Activated naive CD4-positive, alpha-beta T cell treated with anti-CD3 and anti-CD28 coated beads, Interleukin-2, amount 10 ng/mL, durations not matched to agents 7 days and 5 days (primary cell): ENCODE data around the gene BAG3.

ENCODE experiments used
- CTCF ChIA-PET: fragments of 350-600 bp; sonication (Branson Sonifier 250); formaldehyde crosslinking; loops from one replicate; lab custom pipeline; 2021; ENCODE audit warnings: antibody characterized with exemption; lab: Charles Lee
- DNase-seq: peaks from one replicate; pipeline ENCODE4 v3.0.0-alpha.2; 2020
- H3K27ac Mint-ChIP-seq: one replicate; pipeline ENCODE4 v1.8.0; 2021; ENCODE audit warnings: mild to moderate bottlenecking, moderate library complexity, mixed read lengths
- H3K27me3 Mint-ChIP-seq: one replicate; pipeline ENCODE4 v1.8.0; 2021; ENCODE audit warnings: mild to moderate bottlenecking, mixed read lengths
- H3K36me3 Mint-ChIP-seq: one replicate; pipeline ENCODE4 v1.8.0; 2021; ENCODE audit warnings: mixed read lengths
- H3K4me1 Mint-ChIP-seq: one replicate; pipeline ENCODE4 v1.8.0; 2021; ENCODE audit warnings: mixed read lengths
- H3K4me3 Mint-ChIP-seq: one replicate; pipeline ENCODE4 v1.8.0; 2021; ENCODE audit warnings: mild to moderate bottlenecking, moderate library complexity, mixed read lengths
- H3K9me3 Mint-ChIP-seq: one replicate; pipeline ENCODE4 v1.8.0; 2021; ENCODE audit warnings: mixed read lengths

BAG3 gene

DNA sequence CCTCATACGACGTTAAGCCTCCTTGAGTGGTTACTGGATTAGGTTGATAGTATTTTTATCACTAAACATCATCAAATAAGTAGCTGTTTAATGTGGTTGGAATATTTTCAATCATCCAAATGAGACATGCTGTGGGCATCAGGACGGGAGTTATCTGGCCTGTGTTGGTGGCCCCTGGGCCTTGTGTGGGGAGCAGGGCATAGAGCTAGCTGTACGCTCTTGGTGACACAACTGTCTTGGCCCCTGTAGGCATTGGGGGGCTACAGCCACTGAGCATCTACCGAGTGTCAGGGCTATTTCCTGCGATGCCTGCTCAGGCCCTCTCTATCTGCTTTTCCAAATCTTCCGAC is 28.3 kb downstream of the BAG3 start:
- no peaks in the 10 kb centered on the region for H3K9me3 Mint-ChIP-seq

DNA sequence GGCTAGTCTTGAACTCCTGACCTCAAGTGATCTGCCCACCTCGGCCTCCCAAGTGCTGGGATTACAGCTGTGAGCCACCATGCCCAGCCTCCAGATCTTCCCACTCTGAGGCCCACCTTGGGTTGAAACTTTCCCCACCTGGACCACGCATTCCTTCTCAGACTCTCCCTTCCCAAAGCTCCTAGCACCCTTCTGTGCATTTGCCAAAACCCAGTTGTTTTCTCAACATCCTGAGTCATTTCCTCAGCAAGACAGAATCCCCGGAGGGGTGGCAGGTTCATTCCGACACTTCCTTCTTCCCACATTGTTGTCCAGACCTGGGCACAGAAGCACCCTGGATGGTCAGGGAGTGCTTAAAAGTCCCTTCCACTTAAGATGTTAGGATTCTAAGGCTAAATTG is 28.9 kb downstream of the BAG3 start:
- Mint-ChIP-seq H3K27ac (no peak overlapping the region), H3K4me1 (peaks cover 5% of the 10 kb centered on the region)
- no peak for DNase-seq

More for the DNA sequence above, 28.3 kb downstream of the BAG3 start:
- peaks cover 5% of the 10 kb centered on the region for H3K4me1 Mint-ChIP-seq
- no peak overlapping the region for H3K27ac Mint-ChIP-seq
- DNase-seq, result no peak
- H3K27me3 Mint-ChIP-seq, result peaks cover 25% of the 10 kb centered on the region
- no peak overlapping the region for H3K4me3 Mint-ChIP-seq
- CTCF ChIA-PET, result no interaction called here
- H3K36me3 Mint-ChIP-seq, result peaks cover 16% of the 10 kb centered on the region

DNA sequence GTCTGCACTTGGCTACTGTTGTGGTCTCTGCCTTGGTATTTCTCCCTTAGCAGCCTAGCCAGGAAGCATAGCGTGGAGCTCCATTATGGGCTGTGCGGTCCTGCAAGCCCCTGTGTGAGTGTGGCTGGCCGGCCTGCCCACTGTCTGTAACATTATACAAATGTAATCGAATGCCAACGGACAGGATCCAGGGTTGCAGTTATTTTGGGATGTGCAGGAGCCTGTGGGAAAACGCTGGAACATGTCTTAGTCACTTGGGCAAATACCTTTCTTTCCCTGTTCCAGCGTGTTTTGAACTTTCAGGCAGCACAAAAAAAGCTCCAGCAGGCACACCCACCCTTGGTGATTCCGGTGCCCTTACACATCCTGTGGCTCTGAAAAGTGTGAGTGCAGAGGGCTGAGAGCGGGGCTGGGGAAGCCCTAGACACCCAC is 29.5 kb downstream of the BAG3 start:
- H3K4me1 Mint-ChIP-seq, result peaks cover 5% of the 10 kb centered on the region
- H3K9me3 Mint-ChIP-seq, result no peaks in the 10 kb centered on the region
- no peak overlapping the region for H3K4me3 Mint-ChIP-seq
- DNase-seq, result no peak
- H3K27ac Mint-ChIP-seq, result no peak overlapping the region
- H3K27me3 Mint-ChIP-seq, result peaks cover 25% of the 10 kb centered on the region
- CTCF ChIA-PET, result interaction anchor here (0.6 to 0.8 kb wide), 2 partner anchors 33 to 70 kb away, joined by 3 read pairs; no protein-coding TSS in a partner anchor
- H3K36me3 Mint-ChIP-seq, result peaks cover 15% of the 10 kb centered on the region

More for the DNA sequence above, 28.9 kb downstream of the BAG3 start:
- Mint-ChIP-seq H3K27me3 (peaks cover 25% of the 10 kb centered on the region), H3K4me3 (no peak overlapping the region), H3K9me3 (no peaks in the 10 kb centered on the region), H3K36me3 (peaks cover 15% of the 10 kb centered on the region)
- CTCF ChIA-PET, result interaction anchor here (0.8 kb wide), 1 partner anchor 70 kb away, joined by 3 read pairs; no protein-coding TSS in a partner anchor

DNA sequence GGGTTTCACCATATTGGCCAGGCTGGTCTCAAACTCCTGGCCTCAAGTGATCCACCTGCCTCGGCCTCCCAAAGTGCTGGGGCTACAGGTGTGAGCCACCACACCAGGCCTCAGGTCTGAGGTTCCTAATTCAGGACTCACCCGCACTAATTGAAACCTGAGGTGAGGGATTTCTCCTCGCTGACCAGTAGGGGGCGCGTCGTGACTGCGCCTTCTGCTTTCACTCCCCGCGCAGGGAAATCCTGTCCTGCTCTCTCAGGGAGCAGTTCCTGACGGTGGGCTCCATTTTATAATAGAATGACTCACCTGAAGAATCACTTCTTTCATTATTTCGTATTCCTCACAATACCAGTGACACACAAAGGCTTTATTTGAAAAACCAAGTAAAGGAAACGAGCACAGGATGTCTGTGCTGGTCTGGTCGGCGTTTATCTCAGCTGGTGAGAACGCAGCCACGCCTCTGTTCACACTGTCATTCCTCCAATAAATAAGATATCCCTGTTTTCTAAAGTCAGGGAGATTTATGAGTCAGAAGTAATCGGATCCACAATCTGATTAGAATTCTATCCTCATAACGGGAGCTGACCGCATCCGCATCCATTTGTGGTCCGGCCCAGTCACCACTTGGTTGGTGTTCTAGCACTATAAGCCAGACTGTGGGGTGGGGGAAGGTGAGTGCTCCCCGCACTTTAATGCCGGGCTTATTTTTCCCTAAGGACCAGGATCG is 35.4 kb downstream of the BAG3 start:
- no peaks in the 10 kb centered on the region for H3K9me3 Mint-ChIP-seq
- peaks cover 17% of the 10 kb centered on the region for H3K27me3 Mint-ChIP-seq
- peaks cover 17% of the 10 kb centered on the region for H3K4me1 Mint-ChIP-seq
- CTCF ChIA-PET, result interaction anchor here (0.7 to 7.8 kb wide), 36 partner anchors 8 to 1048 kb away, joined by 3 to 72 read pairs (median 4); partner anchors contain the start of genes INPP5F and MCMBP
- H3K4me3 Mint-ChIP-seq, result no peak overlapping the region
- H3K27ac Mint-ChIP-seq, result peak overlapping the region; percentile 63
- H3K36me3 Mint-ChIP-seq, result no peaks in the 10 kb centered on the region
- peak; percentile 81 for DNase-seq

DNA sequence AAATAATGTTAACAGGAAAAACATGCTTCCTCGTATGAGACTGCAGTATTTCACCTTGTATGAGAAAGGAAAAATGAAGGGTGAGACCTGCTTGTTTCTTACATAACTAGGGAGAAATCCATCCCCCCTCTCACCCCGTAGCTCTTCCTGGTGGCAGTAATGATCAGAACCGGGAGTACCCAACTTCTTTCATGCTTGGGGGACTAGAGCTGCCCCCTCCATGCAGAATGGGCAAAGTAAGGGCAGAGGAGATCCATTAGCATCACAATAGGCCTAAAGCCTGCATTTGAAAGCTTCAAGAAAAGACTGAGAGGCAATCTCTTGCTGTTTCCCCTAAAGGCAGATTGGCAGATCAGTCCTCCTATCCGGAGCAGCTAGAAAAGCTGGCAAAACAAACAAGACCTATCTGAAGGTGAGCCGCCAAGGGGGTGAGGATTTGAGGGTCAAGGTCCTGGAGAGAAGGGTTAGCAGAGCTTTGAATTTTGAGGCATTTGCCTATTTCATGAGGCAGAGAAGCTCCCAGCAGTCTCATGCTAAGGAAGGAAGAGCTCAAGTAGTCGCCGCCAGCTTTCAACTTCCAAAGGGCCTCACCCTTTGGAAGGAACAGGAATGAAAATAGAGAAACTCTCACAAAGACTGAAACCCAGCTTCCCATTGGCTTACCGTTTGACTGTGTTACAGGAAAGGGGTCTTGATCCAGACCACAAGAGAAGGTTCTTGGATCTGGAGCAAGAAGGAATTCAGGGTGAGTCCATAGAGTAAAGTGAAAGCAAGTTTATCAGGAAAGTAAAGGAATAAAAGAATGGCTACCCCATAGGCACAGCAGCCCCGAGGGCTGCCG is 36.2 kb downstream of the BAG3 start:
- no peaks in the 10 kb centered on the region for H3K36me3 Mint-ChIP-seq
- no peaks in the 10 kb centered on the region for H3K9me3 Mint-ChIP-seq
- H3K27ac Mint-ChIP-seq, result no peak overlapping the region
- H3K4me3 Mint-ChIP-seq, result no peak overlapping the region
- H3K4me1 Mint-ChIP-seq, result peaks cover 12% of the 10 kb centered on the region
- DNase-seq, result no peak
- CTCF ChIA-PET, result interaction anchor here (0.7 to 7.8 kb wide), 36 partner anchors 8 to 1047 kb away, joined by 3 to 72 read pairs (median 4); partner anchors contain the start of genes INPP5F and MCMBP
- peaks cover 10% of the 10 kb centered on the region for H3K27me3 Mint-ChIP-seq

DNA sequence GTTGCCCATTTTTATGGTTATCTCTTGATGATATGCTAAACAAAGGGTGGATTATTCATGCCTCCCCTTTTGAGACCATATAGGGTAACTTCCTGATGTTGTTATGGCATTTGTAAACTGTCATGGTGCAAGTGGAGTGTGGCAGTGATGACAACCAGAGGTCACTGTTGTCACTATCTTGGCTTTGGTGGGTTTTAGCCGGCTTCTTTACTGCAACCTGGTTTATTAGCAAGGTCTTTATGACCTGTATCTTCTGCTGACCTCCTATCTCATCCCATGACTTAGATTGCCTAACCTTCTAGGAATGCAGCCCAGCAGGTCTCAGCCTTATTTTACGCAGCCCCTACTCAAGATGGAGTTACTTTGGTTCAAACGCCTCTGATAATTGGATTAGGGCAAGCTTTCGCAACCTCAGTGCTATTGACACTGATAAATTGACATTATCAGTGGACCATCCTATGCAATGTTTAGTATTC is 36.9 kb downstream of the BAG3 start:
- Mint-ChIP-seq H3K9me3 (no peaks in the 10 kb centered on the region), H3K36me3 (no peaks in the 10 kb centered on the region), H3K4me1 (peaks cover 12% of the 10 kb centered on the region), H3K27me3 (peaks cover 8% of the 10 kb centered on the region), H3K27ac (no peak overlapping the region), H3K4me3 (no peak overlapping the region)
- CTCF ChIA-PET, result interaction anchor here (0.9 to 7.8 kb wide), 15 partner anchors 13 to 649 kb away, joined by 3 to 72 read pairs (median 7); partner anchors contain the start of gene INPP5F
- no peak for DNase-seq

DNA sequence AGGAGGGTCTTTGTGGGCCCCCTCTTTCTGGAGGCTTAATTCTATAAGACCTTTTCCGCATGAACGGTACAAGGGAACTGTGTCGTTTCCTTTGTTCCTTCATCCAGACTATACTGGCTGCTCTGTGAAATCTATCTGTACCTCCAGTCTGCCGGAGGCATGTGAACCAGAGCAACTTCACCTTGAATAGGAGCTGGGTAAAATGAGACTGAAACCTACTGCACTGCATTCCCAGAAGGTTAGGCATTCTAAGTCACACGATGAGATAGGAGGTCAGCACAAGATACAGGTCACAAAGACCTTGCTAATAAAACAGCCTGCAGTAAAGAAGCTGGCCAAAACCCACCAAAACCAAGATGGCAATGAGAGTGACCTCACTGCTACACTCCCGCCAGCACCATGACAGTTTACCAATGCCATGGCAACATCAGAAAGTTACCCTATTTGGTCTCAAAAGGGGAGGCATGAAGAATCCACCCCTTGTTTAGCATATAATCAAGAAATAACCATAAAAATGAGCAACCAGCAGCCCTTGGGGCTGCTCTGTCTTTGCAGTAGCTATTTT is 37.9 kb downstream of the BAG3 start:
- H3K27ac Mint-ChIP-seq, result no peak overlapping the region
- H3K36me3 Mint-ChIP-seq, result no peaks in the 10 kb centered on the region
- no peak overlapping the region for H3K4me3 Mint-ChIP-seq
- no peaks in the 10 kb centered on the region for H3K9me3 Mint-ChIP-seq
- peaks cover 12% of the 10 kb centered on the region for H3K4me1 Mint-ChIP-seq
- DNase-seq, result no peak
- no peaks in the 10 kb centered on the region for H3K27me3 Mint-ChIP-seq
- CTCF ChIA-PET, result interaction anchor here (0.9 to 6.2 kb wide), 4 partner anchors 15 to 171 kb away, joined by 3 to 59 read pairs (median 4); no protein-coding TSS in a partner anchor

DNA sequence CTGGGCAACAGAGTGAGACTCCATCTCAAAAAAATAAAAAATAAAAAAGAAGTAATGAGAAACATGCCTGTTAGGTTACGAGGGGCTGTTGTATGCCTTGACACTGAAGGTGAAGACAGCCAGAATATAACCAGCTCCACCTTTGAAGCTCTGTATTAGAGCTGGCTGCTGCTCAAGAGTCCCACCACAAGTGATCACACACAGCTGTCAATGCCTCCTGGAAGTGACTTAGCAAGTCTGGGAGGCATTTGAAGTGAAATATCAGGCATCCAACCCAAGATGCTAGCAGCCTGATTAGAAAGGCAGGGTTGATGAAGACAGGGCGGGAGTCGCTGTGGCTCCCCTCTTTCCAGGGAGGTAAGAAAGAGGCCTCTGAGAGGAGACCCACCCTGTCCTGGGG is 40.5 kb downstream of the BAG3 start:
- DNase-seq, result no peak
- no peaks in the 10 kb centered on the region for H3K36me3 Mint-ChIP-seq
- H3K27me3 Mint-ChIP-seq, result peaks cover 12% of the 10 kb centered on the region
- H3K4me1 Mint-ChIP-seq, result peaks cover 7% of the 10 kb centered on the region
- H3K4me3 Mint-ChIP-seq, result no peak overlapping the region
- no peak overlapping the region for H3K27ac Mint-ChIP-seq
- H3K9me3 Mint-ChIP-seq, result no peaks in the 10 kb centered on the region
- CTCF ChIA-PET, result interaction anchor here (0.8 to 1.0 kb wide), 2 partner anchors 59 to 167 kb away, joined by 3 to 4 read pairs; no protein-coding TSS in a partner anchor

DNA sequence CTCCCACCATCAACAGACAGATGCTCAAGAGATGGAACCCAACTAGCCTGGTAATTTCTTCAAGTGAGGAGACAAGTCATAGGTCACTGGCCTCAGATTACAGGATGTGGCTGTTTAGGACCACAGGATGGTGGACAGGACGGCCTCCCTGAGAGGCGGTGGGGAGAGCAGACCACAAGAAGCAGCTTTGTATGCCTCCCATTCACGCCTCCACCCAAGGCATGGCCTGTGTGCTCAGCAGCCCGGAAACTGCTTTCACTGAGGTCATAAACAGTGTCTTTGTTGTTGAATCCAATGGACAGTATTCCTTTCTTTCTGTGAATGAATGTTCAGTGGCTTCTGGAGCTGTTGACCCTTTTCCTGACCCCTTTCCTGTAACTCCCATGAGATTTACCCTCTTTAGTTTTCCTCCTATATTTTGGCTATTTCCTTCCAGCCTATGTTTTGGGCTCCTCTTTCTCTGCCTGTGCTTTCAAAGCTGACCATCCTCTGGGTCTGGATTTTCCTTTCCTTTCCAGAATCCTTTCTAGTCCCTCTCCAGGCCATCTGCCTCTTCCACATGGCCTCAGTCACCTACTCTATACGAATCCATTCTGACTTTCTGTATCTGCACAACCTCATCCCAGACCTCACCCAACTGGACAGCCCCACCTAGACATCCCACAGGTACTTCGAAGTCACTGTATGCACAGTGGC is 42.2 kb downstream of the BAG3 start:
- no peaks in the 10 kb centered on the region for H3K36me3 Mint-ChIP-seq
- H3K27me3 Mint-ChIP-seq, result peaks cover 12% of the 10 kb centered on the region
- DNase-seq, result no peak
- H3K4me1 Mint-ChIP-seq, result no peaks in the 10 kb centered on the region
- no peak overlapping the region for H3K27ac Mint-ChIP-seq
- no peaks in the 10 kb centered on the region for H3K9me3 Mint-ChIP-seq
- no peak overlapping the region for H3K4me3 Mint-ChIP-seq
- CTCF ChIA-PET, result no interaction called here

DNA sequence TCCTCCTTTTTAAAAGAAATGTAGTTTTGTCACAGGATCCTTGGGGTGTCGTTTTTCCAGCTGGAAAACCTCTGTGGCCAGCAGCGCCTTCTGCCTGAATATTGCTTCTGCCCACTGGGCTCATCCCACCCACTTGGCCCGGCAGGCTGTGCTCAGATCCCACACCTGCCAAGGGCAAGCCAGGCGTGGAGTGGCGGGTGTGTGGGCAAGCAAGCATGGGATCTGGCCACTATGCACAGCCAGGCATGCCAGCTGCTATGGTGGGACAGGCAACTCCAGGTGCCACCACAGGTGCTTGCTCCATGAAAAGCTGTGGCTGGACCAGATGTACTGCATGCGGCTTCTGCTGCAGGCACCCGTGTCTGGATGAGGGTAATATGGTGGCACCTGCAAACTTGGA is 43.4 kb downstream of the BAG3 start:
- Mint-ChIP-seq H3K4me1 (no peaks in the 10 kb centered on the region), H3K9me3 (no peaks in the 10 kb centered on the region), H3K27me3 (peaks cover 12% of the 10 kb centered on the region), H3K4me3 (no peak overlapping the region), H3K36me3 (no peaks in the 10 kb centered on the region), H3K27ac (no peak overlapping the region)
- CTCF ChIA-PET, result interaction anchor here (1.1 kb wide), 1 partner anchor 8 kb away, joined by 5 read pairs; no protein-coding TSS in a partner anchor
- no peak for DNase-seq

DNA sequence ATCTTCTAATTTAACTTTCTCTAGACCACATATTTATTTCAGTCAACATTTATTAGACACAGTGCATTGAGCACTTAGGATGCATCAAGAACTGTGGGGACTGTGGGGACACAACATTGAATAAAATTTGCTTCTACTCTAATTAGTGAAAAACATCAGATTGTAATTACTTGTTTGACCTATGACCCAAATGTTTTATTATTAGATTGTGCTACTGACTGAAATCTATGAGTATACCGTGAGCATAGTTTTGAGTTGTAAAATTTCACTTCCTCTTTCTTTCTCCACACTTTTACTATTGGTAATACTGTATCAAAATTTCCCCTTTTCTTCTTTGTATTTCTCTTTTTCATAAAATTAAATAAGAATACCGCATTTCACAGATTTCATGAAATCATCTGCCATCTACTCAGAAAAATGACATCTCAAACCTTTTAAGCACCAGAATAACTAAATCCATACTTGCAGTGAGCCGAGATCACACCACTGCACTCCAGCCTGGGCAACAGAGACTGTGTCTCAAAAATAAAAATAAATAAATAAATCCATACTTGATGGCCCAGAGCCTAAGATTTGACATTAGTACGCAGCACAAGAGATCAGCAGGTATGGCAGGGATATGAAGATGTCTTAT is 49.3 kb downstream of the BAG3 start:
- Mint-ChIP-seq H3K27me3 (no peaks in the 10 kb centered on the region), H3K27ac (no peak overlapping the region), H3K4me1 (peaks cover 23% of the 10 kb centered on the region), H3K9me3 (no peaks in the 10 kb centered on the region), H3K36me3 (peaks cover 6% of the 10 kb centered on the region), H3K4me3 (no peak overlapping the region)
- CTCF ChIA-PET, result interaction anchor here (4.7 kb wide), 1 partner anchor 14 kb away, joined by 30 read pairs; no protein-coding TSS in a partner anchor
- DNase-seq, result no peak

DNA sequence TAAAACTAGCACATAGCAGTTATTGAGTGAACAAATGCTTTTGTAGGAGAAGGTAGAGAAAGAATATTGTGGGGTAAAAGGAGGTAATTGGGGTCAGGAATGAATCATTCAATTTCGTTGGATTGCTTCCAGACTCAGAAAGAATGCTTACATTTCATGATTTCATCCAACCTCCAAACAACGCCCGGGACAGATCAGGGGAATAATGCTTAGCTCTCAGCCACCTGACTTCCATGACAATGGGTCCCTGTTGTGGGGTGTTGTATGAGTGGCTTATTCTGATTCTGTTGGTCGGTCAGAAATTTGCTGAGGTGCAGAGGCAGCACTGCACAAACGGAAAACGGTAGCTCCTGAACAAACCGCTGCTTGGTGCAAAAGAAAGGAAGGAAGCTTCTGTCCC is 50.7 kb downstream of the BAG3 start:
- no peak overlapping the region for H3K4me3 Mint-ChIP-seq
- H3K36me3 Mint-ChIP-seq, result peaks cover 13% of the 10 kb centered on the region
- CTCF ChIA-PET, result interaction anchor here (0.6 to 4.7 kb wide), 4 partner anchors 15 to 158 kb away, joined by 3 to 30 read pairs (median 4); no protein-coding TSS in a partner anchor
- peaks cover 9% of the 10 kb centered on the region for H3K9me3 Mint-ChIP-seq
- H3K4me1 Mint-ChIP-seq, result peaks cover 32% of the 10 kb centered on the region
- no peak for DNase-seq
- no peaks in the 10 kb centered on the region for H3K27me3 Mint-ChIP-seq
- no peak overlapping the region for H3K27ac Mint-ChIP-seq

DNA sequence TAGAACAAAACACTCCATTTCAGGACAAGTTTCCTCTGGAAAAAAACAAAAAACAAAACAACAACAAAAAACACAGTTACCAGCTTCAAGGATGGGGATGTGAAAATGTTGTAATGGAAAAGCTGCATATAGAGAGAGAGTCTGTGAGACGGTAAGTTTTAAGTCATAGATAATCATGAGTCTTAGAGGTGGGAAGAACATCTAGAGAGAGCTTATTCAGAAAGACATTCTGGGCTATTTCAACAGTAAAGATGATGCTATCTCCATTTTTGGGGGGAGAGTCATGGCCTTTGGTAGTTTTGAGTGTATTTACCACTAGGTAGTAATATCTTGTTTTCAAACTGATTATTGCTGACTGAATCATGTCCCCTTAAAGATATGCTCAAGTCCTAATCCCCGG is 51.4 kb downstream of the BAG3 start:
- Mint-ChIP-seq H3K9me3 (peaks cover 16% of the 10 kb centered on the region), H3K27me3 (no peaks in the 10 kb centered on the region), H3K4me1 (peaks cover 32% of the 10 kb centered on the region), H3K36me3 (peaks cover 19% of the 10 kb centered on the region), H3K27ac (no peak overlapping the region), H3K4me3 (no peak overlapping the region)
- no peak for DNase-seq
- CTCF ChIA-PET, result interaction anchor here (0.6 to 4.7 kb wide), 2 partner anchors 16 kb away, joined by 4 to 30 read pairs; no protein-coding TSS in a partner anchor
